Loucy (cell line): ENCODE data around the gene NPPA.

ENCODE experiments used
- CTCF ChIP-seq: fragments of 200-600 bp; sonication (generic); conservative IDR thresholded peaks from 2 replicates; pipeline ENCODE4 v1.5.1; 2014; ENCODE audit warnings: mild to moderate bottlenecking, antibody characterized with exemption, low read length
- EZH2phosphoT487 ChIP-seq: fragments of 200-600 bp; IDR thresholded peaks from 2 replicates; pipeline ENCODE4 v1.6.1; 2018; ENCODE audit warnings: antibody characterized with exemption, mild to moderate bottlenecking, moderate library complexity, borderline replicate concordance

DNA sequence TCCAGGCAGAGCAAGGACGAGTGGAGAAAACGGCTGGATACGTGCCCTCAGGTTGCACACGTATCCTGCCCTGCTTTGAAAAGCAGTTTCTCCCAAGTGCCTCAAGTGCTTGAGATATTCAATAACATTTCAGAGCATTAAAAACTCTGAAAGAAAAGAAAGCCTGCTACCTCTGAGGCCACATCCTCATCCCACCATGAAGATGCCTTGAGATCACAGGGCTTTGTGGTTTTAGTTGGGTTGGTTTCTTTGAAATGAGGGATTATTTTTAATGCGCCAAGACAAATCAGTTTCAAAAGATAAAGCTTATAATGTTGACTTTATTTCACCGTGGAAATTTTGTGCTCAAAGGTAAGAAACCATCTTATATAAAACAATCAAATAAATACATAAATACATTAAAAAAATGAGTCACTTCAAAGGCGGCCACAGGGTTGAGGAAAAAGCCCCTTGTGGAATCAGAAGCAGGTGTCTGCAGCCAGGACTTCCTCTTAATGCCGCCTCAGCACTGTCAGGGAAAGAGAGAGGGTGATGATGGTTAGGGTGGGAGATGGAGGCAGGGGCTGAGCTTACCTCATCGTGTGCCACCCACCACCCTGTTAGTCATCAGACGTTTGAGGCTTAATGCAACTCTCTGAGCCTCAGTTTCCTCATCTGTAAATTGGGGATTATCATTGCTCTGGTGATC is 9.7 kb upstream of the NPPA start:
- TF ChIP-seq CTCF (no peak), EZH2phosphoT487 (no peak)
